Measurements from ENCODE around the gene ADORA1.

The ADORA1 gene

DNA sequence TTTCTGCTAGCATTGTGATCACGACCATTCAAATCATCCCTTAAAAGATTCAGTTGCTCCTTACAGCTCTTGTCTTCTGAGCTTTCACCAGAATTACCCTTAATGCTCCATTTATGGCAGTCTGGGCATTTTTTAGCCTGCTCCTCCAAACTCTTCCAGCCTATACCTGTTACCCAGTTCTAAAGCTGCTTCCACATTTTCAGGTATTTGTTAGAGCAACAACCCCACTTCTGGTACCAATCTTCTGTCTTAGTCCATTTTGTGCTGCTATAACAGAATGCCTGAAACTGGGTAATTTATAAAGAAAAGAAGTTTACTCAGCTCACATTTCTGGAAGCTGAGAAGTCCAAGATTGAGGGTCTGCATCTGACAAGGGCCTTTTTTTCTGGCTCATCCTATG is 30.9 kb downstream of the ADORA1 start:
- no peak for DNase-seq (ENCODE audit: low read depth)

DNA sequence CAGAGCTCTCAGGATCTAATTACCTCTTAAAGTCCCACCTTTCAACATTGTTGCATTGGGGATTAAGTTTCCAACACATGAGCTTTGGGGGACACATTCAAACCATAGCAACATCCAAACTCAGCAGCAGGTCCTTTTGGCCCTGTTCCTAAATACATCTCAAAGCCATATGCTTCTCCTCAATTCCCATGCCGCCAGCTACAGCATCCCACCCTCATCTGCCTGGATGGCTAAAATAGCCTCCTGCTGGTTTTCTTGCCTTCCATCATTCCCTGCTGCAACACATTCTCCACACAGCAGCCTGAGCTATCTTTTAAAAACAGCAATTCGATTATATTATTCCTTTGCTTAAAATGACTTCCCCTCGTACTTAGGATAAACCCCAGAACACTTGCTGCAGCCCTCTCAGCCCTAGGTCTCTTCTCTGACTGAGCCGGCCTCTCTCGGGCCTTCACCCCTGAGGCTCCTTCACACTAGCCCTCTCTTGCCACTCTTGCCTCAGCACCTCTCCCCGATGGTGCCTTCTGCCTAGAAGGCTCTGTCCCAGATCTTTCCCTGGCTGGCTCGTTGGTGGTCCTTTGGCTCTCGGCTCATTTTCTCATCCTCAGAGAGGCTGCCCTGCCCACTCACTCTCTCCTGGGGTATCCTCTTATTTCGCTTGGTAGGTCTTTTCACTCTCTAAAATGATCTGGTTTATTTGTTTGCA is 31.6 kb downstream of the ADORA1 start:
- DNase-seq (ENCODE audit: low read depth), result no peak

DNA sequence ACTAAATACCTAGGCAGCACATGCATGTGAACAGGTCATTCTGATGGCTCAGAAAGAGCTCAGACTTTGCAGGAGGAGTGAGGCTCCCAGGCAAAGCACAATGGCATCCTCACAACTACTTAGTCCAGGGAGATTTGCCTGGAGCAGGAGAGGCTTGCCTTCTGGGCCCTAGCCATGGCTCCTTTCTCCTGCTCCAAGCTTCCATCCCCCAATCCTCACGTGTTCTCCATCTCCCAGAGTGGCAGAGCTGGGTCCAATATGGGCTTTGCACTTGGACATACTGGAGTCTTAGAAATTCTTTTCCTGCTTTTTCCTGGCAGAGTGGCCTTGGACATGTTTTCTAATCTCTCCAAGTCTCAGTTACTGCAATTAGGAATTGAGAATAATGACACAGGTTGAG is 32.3 kb downstream of the ADORA1 start:
- DNase-seq (ENCODE audit: low read depth), result no peak

DNA sequence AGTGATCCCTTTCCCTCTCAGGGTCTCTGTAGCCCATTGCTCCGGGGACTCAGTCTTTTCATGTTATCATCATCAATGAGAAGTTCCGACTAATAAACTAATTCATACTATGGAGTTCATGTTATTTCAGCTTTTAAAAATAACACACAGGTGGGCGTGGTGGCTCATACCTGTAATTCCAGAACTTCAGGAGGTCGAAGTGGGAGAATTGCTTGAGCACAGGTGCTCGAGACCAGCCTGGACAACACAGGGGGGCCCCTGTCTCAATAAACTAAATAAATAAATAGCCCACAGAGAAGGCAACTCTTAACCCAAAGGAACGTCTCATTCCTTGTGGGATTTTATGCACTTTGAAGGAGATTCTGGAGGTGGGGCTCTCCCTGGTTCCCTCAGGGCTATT is 33.6 kb downstream of the ADORA1 start:
- DNase-seq (ENCODE audit: low read depth), result no peak

DNA sequence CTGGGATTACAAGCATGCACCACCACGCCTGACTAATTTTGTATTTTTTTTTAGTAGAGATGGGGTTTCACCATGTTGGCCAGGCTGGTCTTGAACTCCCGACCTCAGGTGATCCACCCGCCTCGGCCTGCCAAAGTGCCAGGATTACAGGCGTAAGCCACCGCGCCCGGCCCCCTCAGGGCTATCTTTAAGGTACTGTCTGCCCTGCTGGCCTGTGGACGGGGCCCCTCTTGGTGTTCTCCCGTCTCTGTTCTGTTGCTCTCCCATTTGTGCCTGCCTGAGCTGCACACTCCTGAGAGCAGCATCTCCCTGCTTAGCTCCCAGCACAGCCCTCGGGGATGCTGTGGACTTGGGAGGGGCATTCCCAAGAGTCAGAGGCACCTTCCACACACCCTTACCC is 34.2 kb downstream of the ADORA1 start:
- DNase-seq (ENCODE audit: low read depth), result no peak

DNA sequence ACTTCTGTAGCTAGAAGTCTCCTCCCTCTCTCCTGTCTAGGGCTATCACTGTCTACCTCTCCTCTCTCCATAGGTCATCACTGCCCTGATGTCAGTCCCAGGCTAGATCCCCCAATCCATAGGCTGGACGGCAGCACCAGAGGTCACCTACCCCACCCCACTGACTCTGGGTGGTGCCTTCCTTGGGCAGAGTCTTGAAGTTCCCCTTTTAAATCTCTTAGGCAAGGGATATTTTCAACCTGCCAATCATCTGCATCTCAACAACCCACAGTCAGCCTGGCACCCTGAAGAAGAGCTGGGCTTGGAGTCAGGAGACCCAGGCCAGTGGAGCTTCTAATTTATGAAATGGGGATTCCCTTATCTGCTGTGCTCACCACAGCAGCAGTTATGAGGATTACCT is 34.9 kb downstream of the ADORA1 start:
- DNase-seq (ENCODE audit: low read depth), result no peak

DNA sequence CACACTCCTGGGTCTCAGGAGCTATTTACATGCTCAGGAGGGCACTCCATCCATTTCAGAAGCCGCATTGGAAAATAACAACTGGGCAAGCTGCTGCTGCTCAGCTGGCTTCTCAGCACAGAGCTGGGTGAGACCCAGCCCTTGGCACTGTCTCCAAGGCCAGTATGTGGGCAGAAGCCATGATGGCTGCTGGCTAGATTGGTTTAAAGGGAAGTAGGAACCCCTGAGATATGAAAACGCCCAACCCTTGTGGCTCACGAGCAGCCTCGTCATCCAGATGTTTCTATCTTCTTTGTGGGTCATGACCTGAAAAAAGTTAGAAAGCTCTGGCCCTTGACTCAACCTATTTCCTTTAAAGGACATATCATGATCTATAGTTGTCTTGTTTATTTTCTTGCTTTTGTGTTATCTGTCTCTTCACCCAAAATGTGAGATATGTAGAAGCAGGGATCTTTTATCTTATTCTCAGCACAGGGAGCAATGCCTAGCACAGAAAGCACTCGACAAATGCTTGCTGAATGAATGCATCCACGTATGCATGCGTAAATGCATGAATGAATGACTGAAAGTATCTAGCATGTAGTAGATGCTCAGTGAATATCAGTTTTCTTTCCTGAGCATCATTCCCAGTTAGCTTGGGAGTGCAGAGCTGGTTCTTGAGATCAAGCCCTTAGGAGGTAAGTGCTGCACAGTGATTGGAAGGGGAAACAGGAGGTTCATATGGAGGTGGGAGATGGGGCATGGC is 36.5 kb downstream of the ADORA1 start:
- DNase-seq (ENCODE audit: low read depth), result no peak

DNA sequence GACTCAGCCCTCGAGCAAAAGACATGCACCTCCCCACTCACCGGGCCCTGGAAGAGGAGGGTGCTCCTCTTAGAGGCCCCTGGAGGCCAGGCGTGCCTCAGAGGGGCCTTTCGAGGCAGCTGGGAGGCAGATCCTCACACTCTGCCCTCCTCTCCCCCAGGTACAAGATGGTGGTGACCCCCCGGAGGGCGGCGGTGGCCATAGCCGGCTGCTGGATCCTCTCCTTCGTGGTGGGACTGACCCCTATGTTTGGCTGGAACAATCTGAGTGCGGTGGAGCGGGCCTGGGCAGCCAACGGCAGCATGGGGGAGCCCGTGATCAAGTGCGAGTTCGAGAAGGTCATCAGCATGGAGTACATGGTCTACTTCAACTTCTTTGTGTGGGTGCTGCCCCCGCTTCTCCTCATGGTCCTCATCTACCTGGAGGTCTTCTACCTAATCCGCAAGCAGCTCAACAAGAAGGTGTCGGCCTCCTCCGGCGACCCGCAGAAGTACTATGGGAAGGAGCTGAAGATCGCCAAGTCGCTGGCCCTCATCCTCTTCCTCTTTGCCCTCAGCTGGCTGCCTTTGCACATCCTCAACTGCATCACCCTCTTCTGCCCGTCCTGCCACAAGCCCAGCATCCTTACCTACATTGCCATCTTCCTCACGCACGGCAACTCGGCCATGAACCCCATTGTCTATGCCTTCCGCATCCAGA is 37.7 kb downstream of the ADORA1 start:
- no peak for DNase-seq (ENCODE audit: low read depth)

DNA sequence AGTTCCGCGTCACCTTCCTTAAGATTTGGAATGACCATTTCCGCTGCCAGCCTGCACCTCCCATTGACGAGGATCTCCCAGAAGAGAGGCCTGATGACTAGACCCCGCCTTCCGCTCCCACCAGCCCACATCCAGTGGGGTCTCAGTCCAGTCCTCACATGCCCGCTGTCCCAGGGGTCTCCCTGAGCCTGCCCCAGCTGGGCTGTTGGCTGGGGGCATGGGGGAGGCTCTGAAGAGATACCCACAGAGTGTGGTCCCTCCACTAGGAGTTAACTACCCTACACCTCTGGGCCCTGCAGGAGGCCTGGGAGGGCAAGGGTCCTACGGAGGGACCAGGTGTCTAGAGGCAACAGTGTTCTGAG is 38.3 kb downstream of the ADORA1 start:
- no peak for DNase-seq (ENCODE audit: low read depth)

DNA sequence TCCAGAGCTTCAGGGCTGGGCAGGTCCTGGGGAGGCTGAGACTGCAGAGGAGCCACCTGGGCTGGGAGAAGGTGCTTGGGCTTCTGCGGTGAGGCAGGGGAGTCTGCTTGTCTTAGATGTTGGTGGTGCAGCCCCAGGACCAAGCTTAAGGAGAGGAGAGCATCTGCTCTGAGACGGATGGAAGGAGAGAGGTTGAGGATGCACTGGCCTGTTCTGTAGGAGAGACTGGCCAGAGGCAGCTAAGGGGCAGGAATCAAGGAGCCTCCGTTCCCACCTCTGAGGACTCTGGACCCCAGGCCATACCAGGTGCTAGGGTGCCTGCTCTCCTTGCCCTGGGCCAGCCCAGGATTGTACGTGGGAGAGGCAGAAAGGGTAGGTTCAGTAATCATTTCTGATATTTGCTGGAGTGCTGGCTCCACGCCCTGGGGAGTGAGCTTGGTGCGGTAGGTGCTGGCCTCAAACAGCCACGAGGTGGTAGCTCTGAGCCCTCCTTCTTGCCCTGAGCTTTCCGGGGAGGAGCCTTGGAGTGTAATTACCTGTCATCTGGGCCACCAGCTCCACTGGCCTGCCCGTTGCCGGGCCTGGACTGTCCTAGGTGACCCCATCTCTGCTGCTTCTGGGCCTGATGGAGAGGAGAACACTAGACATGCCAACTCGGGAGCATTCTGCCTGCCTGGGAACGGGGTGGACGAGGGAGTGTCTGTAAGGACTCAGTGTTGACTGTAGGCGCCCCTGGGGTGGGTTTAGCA is 38.8 kb downstream of the ADORA1 start:
- no peak for DNase-seq (ENCODE audit: low read depth)

DNA sequence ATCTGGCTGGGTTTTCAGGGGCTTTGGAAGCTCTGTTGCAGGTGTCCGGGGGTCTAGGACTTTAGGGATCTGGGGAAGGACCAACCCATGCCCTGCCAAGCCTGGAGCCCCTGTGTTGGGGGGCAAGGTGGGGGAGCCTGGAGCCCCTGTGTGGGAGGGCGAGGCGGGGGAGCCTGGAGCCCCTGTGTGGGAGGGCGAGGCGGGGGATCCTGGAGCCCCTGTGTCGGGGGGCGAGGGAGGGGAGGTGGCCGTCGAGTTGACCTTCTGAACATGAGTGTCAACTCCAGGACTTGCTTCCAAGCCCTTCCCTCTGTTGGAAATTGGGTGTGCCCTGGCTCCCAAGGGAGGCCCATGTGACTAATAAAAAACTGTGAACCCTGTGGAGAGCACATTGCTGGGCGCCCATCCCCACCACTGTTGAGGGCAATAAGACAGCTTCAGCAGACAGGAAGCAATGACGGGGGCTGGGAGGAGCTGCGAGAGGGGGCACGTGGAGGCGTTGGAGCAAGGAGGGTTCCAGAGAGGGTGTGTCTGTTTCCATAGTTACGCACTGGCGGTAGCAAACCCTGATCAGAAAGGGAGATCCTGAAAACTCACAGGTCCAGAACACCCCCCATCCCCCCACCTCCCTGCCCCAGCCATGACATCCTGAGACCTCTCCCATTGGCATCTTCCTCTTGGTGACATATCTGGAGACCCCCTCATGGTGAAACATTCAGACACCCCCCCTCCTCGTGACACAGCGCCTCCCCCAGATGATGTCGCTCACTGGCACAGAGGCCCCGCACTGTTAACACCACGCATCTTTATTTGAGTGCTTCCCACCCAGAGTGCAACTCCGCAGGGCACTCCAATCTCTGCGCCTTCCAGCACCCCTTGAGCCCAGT is 39.7 kb downstream of the ADORA1 start:
- DNase-seq (ENCODE audit: low read depth), result no peak

DNA sequence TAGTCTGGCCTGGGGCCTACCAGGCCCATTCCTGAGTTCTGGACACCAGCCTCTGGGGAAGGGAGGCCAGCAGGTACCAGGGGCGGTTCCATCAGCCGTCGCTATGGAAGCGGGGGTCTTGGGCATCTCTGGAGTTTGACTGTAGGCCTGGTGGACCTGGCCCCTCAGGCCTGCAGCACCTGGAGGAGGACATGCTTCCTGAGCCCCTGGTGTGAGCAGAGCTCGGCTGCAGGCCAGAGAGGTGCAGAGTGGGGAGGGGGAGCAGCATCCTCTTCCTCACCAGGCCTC is 40.3 kb downstream of the ADORA1 start:
- no peak for DNase-seq (ENCODE audit: low read depth)

DNA sequence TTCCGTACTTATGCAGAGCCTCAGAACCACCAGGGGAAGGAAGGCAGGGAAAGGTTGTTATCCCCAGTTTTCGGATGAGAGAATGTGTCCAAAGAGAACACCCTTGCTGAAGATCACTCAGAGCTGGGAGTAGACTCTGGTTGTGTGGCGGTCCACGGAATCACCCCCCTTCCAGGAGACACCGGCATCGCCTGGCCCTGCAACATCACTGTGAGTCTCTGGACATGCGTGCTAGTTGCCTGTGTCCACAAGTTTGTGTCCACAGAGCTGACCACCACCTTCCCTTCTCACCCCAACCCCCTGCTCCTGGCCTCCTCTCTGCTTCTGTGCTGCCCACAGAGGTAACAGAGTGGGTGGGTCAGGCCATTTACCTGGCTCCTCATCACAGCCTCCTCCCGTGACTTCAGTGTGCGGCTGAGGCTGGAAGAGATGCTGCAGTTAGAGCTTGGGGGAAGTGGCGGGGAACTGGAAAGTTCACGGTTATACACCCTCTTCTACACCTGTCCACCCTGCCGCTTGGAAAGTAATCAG is 40.8 kb downstream of the ADORA1 start:
- DNase-seq (ENCODE audit: low read depth), result no peak

DNA sequence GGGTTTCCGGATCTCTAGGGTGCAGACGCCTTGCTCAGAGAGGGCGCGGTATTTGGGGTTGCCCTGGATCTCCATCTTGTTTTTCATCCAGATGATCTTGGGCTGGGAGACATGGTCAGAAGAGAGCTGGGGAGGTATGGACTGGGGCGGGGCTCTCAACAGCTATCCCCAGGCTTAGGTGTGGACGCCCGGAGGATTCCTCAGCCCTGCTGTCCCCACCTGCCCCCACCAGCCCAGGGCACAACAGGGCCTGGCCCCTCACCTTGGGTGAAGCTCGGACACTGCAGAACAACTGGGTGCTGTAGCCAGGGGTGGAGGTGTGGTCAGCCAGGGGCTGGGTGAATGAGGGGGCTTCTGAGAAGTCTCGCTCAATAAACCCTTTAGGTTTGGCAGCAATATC is 41.5 kb downstream of the ADORA1 start:
- no peak for DNase-seq (ENCODE audit: low read depth)

DNA sequence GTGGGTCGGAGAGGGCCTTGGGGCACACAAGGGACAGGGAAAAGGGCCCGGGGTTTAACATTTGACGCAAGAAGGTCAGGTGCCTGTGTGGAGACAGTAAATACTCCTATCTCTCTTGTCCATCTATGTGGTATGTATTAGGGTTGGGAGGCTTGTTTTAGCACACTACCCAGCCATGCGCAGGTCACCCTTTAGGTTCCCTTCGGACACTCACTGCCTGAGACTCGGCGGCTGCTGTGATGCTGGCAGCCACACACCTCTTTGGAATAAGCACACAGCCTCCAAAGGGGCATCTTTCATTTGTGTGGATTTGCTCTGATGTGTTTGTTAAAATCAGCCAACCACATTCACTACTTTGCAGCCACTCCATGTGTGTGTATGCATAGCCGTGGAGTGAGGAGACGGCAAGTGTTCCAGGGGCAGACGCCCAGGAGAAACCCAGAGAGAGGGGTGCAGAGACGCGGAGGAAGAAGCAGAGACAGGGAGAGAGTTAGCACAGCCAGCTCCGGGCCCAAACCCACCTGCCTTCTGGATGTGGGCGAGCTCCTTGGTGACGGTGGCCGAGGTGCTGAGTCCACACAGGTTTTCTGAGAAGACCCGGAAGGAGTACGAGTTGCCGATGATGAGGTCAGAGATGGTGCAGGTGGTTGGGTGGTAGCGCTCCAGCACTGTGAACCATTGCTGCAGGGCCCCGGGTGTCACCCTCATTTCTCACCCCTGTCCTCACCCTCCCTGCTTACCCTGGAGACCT is 42.4 kb downstream of the ADORA1 start:
- DNase-seq (ENCODE audit: low read depth), result no peak

DNA sequence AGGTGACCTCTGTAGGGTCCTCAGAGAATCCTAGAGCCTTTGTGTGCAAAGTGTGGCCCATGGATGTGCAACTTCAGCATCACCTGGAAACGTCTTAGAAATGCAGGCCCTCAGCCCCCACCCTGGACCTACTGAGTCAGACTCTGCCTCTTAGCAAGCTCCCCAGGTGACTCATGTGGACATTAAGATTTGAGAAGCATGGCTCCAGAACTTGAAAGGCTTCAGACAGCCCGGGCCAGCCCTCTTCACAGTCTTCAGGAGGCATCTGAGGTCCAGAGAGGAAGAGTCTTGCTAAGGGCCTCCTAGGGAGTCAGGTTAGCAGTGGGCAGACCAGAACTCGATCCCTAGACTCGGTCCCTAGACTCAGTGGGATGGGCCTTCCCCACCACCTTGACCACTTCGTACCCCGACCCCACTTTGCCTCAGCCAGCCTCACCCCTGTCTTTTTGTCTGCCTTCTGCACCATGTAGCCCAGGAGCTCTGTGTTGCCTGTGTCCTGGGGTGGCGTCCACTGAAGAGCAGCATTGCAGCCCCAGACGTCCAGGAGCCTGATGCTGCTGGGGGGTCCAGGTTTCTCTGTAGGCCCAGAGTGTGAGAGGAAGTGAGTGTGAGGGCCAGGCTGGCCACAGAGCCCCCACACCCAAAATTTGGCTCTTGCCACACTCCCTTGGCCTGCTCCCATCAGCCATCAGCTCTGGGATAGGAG is 43.3 kb downstream of the ADORA1 start:
- no peak for DNase-seq (ENCODE audit: low read depth)

DNA sequence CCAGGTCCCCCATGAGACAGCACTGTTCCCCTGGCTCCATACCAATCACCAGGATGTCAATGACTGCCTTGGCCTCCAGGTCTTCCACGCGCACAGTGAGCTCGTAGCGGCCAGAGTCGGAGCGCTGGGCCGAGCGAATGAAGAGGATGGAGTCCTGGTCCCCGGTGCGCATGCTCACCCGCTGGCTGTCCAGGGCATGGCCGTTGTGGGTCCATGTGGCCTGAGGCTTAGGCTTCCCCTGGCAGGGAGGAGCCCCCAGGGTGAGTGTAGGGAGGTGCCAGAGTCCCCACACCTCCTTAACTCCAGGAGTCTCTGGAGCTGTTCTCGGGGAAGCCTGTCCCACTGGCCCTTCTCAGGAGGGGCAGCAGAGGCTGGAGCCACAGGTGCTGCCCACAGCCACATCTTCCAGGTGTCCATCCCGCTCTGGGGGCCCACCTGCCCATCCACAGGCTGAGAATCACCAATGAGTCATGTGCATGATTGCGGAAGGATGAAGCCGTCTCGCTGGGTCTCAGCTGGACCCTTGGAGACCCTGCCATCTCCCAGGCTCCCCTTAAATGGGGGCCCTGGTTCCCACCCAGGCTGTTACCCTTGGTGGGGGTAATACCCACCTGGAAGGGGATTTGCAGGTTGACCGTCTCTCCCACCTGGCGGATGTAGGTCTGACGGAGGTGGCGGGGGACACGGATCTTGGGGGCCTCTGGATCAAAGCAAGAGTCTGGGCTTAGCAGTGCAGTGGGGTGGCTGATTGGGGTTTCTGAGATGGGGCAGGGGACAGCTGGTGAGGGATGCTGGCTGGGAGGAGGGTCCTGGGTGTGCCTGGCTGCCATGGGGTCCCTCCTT is 44.0 kb downstream of the ADORA1 start:
- no peak for DNase-seq (ENCODE audit: low read depth)

DNA sequence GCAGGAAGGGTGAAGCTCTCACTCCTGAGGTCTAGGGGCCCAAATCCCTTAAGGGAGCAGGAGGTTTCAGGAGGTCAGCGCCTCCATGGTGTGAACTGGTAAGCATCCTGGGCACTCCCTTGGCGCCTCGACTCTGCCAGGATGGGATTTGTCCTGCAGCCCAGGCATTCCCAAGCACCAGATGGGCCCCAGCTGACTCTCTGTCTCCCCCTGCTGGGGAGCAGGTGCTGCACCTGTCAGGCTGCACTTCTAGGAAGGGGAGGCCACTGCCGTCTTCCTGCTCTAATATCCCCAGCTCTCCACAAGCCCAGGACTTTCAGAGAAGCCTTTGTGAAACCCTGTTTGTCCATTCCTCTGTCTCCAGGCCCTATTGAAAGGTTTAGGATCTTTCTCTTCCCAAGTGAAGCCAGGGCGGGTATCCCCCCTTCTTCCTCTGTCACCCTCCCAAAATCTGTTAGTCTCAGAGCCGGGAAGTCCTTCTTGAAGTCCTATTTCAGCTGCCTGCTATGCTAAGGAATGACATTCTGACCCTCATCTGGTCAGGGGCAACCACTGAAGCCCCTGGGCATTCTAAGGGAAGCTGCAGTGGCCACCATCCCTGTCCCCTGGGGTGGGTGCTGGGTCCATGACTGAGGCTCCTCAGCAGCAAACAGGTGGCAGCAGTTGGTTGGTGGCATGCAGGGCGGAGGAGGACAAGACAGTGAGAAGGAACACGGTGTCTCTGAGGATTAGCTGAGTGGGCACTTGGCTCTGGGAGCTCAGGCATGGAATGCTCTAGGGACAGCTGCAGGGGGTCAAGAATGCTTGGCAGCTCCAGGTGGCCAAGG is 44.9 kb downstream of the ADORA1 start:
- peak; percentile 42 for DNase-seq (ENCODE audit: low read depth)

Measured in activated T-cell treated with anti-CD3 and anti-CD28 coated beads for 48 hours (primary cell).